Stimulated activated CD8-positive, alpha-beta memory T cell treated with anti-CD3 and anti-CD28 coated beads, Interleukin-12 subunit alpha, Interleukin-12 subunit beta, amount 100 ng/mL, for 1 hour (primary cell): ENCODE results near the gene RNF214.
"Not testable (repeated sequence)": the region's sequence is repeated elsewhere in the genome, so short reads cannot be mapped to it uniquely, and the experiment has no call there.

Experiments used
- DNase-seq: peaks from one replicate; pipeline ENCODE4 v3.0.0-alpha.2; 2020; ENCODE audit warnings: low read depth

The RNF214 gene

DNA sequence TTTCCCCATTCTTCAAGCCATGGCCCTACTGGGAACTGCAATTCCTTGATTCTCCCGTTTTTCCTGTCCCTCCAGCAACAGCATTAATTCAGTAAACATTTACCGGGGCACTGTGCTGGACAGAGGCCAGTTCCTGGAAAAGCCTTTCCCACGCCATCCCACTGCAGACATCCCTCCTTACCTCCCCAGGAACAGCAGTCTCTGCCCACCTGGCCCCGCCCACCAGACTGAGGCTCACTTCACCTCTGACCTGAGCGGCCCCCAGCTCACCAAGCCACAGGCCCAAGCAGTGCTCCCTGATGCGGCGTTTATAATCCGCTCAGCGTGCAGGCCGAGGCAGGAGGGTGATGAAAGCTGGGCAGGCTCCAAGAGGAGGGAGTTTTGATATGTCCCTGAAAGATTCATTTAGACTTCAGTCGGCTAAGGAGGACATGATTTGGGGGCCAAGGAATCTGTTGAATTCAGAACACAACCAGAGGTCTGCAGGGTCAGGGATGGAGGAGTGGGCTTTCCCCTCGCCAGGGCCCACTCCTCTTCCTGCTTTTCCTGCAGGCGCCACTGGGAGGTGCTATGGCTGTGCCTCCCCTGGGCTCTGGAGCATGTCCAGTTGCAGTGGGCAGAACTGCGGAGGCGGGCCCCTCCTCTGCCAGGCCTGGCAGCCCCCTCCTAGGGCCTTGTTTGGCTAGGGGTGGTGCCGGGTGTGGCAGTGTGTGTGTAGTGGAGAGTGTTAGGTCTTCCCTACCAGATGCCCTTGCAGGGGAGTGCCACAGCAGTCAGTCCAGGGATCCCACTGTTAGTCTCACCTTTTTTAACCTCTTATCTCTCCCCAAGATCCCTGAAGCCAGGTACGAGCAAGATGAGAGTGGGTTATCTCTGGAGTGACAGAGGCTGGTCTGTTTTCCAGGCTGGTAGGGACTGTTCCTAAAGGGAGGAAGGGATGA lies 34.7 kb upstream of the RNF214 start:
- DNase-seq, result no peak

- DNase-seq, result no peak
Observed at GRCh38 chr11:117198613-117199012, 33.9 kb upstream of the RNF214 start.

DNA sequence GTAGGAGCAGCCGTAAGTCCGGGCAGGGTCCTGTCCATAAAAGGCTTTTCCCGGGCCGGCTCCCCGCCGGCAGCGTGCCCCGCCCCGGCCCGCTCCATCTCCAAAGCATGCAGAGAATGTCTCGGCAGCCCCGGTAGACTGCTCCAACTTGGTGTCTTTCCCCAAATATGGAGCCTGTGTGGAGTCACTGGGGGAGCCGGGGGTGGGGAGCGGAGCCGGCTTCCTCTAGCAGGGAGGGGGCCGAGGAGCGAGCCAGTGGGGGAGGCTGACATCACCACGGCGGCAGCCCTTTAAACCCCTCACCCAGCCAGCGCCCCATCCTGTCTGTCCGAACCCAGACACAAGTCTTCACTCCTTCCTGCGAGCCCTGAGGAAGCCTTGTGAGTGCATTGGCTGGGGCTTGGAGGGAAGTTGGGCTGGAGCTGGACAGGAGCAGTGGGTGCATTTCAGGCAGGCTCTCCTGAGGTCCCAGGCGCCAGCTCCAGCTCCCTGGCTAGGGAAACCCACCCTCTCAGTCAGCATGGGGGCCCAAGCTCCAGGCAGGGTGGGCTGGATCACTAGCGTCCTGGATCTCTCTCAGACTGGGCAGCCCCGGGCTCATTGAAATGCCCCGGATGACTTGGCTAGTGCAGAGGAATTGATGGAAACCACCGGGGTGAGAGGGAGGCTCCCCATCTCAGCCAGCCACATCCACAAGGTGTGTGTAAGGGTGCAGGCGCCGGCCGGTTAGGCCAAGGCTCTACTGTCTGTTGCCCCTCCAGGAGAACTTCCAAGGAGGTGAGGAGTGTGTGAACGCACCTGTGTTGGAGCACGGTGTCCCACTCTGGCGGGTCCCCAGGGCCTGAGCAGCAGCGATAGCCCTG lies 33.2 kb upstream of the RNF214 start, which contains the start of gene TAGLN:
TSS of gene TAGLN (plus strand) at position 318 of the 863 bp plus-strand sequence. CDS start 3,644 bp downstream, outside the sequence.
- no peak for DNase-seq

DNA sequence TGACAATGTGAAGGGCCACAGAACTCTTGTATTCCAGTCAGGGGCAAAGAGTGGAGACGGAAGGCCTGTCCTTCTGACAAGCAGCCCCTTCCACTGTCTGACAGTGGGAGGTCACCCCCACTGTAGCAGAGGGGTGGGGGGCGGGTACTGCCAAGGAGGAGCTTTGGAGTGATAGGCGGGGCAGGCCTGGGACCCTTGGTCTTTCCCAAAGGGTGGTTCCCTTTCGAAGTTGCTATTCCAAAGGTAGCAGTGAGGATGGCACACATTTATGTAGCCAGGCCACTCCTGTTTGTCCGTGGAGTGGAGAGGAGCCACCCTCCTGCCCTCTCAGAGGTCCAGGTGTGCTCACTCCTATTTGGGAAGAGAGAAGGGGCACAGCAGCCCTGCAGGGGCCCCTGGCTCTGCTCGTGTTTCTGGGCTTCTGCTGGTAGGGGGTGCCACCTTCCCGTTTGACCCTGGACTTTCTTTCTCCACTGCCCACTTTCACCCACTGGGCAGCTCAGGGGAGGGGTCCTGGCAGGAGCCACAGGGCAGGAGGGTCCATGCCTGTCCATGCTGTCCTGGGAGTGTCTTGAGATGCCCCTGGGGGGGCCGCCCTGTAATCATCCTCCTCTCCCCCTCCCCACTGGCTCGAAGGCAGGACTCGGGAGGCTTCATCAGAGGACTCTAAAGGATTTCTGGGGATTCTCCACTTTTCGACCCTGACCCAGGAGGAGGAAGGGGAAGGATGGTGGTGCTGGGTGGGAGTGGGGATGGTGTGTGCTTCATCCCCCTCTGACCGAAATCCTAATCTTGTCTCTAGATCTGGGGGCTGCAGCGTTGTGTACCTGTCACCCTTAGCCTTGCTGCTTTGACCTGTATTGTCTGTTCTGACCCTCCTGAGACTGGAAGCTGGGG lies 32.3 kb upstream of the RNF214 start:
- no peak for DNase-seq

DNA sequence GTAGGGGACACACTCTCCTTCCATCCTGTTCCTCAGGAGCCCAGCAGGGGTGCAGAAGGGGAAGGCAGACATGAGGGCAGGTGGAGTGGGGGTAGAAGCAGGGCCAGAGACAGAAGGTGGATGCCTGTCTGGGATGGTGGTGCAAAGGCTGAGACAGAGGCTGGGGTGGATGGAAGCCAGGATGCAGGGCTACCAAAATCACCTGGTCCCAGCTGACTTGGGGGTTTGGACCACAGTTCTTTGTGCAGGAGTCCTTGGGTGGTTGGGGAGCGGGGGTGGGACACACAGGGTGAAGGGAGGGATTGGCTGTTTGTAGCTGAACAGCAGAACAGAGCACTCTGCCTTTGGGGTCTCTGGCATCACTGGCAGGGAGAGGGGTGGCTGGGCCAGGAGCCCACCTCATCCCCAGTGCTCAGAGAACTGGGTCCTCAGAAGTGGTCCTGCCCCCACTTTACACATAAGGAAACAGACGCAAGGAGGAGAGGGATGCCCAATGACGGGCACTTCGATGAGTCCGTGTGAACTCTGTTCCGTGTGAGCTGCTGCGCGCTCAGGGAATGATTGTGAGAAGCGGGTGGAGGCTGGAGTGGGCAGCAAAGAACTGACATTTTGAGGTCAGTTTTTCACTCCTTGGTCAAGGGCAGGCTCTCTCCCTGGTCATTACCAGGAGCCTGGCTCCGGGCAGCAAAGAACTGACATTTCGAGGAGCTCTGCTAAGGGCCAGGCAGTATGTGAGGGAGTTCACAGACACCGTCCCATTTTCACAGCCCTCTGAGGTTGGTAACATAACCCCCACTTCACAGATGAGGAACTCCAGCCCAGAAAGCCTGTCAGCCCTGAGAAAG lies 31.4 kb upstream of the RNF214 start:
- no peak for DNase-seq

GRCh38 chr11:117201658-117202305 lies 30.7 kb upstream of the RNF214 start:
- no peak for DNase-seq

DNA sequence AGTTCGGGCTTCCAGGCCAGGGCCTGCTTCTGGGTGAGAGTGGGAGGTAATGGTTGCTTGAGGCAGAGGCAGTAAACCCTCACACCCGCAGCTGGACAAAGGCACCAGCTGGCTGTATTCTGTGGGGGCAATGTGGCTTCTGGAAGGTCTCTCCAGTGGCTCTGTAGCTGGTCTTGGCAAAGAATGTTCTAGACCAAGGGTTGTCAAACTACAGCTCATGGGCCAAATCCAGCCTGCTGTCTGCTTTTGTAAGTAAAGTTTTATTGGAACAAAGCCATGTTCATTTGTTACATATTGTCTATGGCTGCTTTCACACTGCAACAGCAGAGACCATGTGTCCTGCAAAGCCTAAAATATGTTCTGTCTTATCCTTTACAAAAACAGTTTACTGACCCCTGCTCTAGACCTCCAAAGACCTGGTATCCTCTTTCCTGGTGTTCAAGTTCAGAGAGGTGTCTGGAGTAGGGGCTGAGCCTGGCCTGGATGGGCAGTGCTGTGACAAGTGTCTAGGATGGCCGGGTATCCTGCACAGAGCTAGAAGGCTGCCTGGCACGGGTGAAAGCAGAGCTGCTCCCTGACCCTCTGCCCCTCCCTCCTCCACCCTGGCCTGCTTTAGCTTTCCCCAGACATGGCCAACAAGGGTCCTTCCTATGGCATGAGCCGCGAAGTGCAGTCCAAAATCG lies 29.9 kb upstream of the RNF214 start:
- no peak for DNase-seq

- DNase-seq, result no peak
Observed at GRCh38 chr11:117203069-117203407, 29.4 kb upstream of the RNF214 start.

GRCh38 chr11:117204283-117205080 lies 28.0 kb upstream of the RNF214 start:
- no peak for DNase-seq

DNA sequence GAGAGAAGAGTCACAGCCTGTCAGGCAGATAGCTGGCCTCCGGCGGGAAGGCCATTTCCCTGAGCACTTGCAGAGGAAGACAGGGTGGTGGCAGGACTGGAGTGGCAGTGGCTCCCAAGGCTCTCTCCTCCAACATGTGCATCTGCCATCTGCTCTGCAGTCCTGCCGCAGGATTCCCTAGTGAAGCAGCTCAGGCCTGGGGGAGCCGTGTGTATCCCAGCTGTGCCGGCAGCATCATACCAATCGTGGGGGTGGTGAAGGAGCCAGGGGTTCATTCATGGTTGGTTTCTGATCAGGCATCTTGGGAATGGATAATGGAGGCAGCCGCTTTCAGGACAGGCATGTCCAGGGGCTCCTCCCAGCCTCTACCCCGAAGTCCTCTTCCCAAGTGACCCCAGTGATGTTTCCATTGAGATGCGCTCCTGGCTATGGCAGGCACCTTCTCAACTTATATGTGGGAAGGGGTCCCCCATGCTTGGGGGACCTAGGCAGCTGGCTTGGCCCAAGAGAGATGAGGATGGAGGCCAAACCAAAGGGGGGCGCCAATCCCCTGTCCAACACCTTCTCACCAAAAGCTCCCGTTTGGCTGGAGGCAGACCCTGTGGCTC lies 27.2 kb upstream of the RNF214 start:
- DNase-seq, result no peak

- DNase-seq, result not testable (repeated sequence)
Observed at GRCh38 chr11:117206111-117206510, 26.4 kb upstream of the RNF214 start.

DNA sequence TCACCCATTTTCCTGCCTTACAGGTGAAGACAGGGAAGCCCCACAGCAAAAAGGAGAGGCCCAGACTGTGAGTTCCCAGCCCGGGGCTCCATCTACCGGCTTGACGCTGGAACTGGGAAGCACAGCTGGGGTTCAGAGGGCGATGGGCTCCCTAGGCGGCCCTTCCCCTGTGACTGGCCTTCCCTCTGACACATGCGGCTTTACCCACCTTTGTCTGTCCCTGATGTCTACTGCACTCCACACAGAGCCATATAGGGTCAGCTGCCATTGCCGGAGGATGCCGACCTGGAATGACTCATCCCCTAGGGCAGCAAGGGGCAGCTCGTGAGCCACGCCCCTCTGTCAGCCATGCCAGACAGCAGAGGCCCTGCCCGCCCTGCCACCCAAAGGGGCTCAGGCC lies 25.6 kb upstream of the RNF214 start:
- DNase-seq, result not testable (repeated sequence)

- not testable (repeated sequence) for DNase-seq
Observed at GRCh38 chr11:117207481-117207880, 25.0 kb upstream of the RNF214 start.

DNA sequence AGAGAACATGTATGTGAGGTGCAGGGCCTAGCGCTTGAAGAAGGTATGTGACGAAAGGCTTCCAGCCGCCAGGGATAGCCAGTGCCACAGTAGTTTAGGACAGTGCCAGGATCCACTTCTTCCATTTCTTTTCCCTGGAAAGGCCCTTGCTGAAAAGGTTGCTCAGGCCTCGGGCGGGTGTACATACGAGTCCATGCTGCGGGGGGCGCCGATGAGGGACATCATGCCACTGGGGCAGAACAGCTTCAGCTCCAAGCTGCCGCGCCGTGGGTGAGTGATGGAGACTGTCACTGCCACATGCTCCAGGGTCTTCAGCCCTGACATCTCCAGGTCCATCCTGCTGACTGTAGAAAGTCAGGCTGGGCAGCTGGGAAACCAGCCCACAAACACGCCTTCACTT lies 23.8 kb upstream of the RNF214 start:
- DNase-seq, result not testable (repeated sequence)

GRCh38 chr11:117209351-117210125 lies 22.9 kb upstream of the RNF214 start:
- DNase-seq, result not testable (repeated sequence)

DNA sequence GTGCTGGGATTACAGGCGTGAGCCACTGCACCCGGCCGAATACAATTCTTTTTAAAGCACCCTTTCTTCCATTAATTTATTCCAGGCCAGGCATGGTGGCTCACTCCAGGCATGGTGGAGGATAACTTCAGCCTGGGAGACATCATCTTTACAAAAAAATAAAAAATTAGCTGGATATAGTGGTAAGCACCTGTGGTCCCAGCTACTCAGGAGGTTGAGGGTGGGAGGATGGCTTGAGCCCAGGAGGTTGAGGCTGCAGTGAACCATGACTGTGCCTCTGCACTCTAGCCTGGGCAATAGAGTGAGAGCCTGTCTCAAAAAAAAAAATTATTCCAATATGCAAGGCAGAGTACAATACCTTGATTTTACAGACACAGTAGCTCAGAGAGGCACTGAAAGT lies 21.9 kb upstream of the RNF214 start:
- no peak for DNase-seq

- no peak for DNase-seq
Observed at GRCh38 chr11:117212697-117213355, 19.6 kb upstream of the RNF214 start.
